Activated naive CD8-positive, alpha-beta T cell (primary cell): ENCODE measurements around the gene PPIL6.
A peak's percentile ranks its signal among the peaks of the same experiment; 100 is the strongest.
"Not testable (repeated sequence)": the region's sequence is repeated elsewhere in the genome, so short reads cannot be mapped to it uniquely, and the experiment has no call there.

Experiments
- H3K27ac Mint-ChIP-seq: one replicate; pipeline ENCODE4 v1.8.0; 2021; ENCODE audit warnings: mixed read lengths
- H3K27me3 Mint-ChIP-seq: one replicate; pipeline ENCODE4 v1.8.0; 2021; ENCODE audit warnings: mixed read lengths
- H3K36me3 Mint-ChIP-seq: one replicate; pipeline ENCODE4 v1.8.0; 2021; ENCODE audit warnings: mixed read lengths
- H3K4me1 Mint-ChIP-seq: one replicate; pipeline ENCODE4 v1.8.0; 2021; ENCODE audit warnings: low read depth, mixed read lengths
- H3K4me3 Mint-ChIP-seq: one replicate; pipeline ENCODE4 v1.8.0; 2021; ENCODE audit warnings: mild to moderate bottlenecking, mixed read lengths
- H3K9me3 Mint-ChIP-seq: one replicate; pipeline ENCODE4 v1.8.0; 2021; ENCODE audit warnings: low read depth, mixed read lengths

PPIL6 gene

GRCh38 chr6:109473120-109473519 lies 32.7 kb upstream of the PPIL6 start:
- Mint-ChIP-seq H3K27ac (peak overlapping the region; percentile 62), H3K36me3 (peaks cover 31% of the 10 kb centered on the region), H3K9me3 (no peaks in the 10 kb centered on the region), H3K4me1 (peaks cover 83% of the 10 kb centered on the region), H3K27me3 (no peaks in the 10 kb centered on the region), H3K4me3 (peak overlapping the region; percentile 34)

GRCh38 chr6:109472132-109472995 lies 31.9 kb upstream of the PPIL6 start:
- Mint-ChIP-seq H3K4me3 (peak overlapping the region; percentile 38), H3K9me3 (no peaks in the 10 kb centered on the region), H3K27me3 (no peaks in the 10 kb centered on the region), H3K27ac (peak overlapping the region; percentile 81), H3K4me1 (peaks cover 83% of the 10 kb centered on the region), H3K36me3 (peaks cover 34% of the 10 kb centered on the region)

- H3K27ac Mint-ChIP-seq, result peak overlapping the region; percentile 81
- H3K4me3 Mint-ChIP-seq, result no peak overlapping the region
- peaks cover 34% of the 10 kb centered on the region for H3K36me3 Mint-ChIP-seq
- no peaks in the 10 kb centered on the region for H3K9me3 Mint-ChIP-seq
- H3K4me1 Mint-ChIP-seq, result peaks cover 76% of the 10 kb centered on the region
- H3K27me3 Mint-ChIP-seq, result no peaks in the 10 kb centered on the region
Observed at GRCh38 chr6:109471105-109471810, 30.8 kb upstream of the PPIL6 start.

GRCh38 chr6:109469591-109470189 lies 29.3 kb upstream of the PPIL6 start:
- peak overlapping the region; percentile 64 for H3K27ac Mint-ChIP-seq
- no peaks in the 10 kb centered on the region for H3K27me3 Mint-ChIP-seq
- H3K4me3 Mint-ChIP-seq, result no peak overlapping the region
- H3K36me3 Mint-ChIP-seq, result peaks cover 32% of the 10 kb centered on the region
- H3K4me1 Mint-ChIP-seq, result peaks cover 74% of the 10 kb centered on the region
- no peaks in the 10 kb centered on the region for H3K9me3 Mint-ChIP-seq

- Mint-ChIP-seq H3K36me3 (peaks cover 26% of the 10 kb centered on the region), H3K27ac (peak overlapping the region; percentile 30), H3K9me3 (no peaks in the 10 kb centered on the region), H3K27me3 (no peaks in the 10 kb centered on the region), H3K4me1 (peaks cover 69% of the 10 kb centered on the region), H3K4me3 (no peak overlapping the region)
Observed at GRCh38 chr6:109467696-109468095, 27.3 kb upstream of the PPIL6 start.

- no peak overlapping the region for H3K4me3 Mint-ChIP-seq
- no peaks in the 10 kb centered on the region for H3K9me3 Mint-ChIP-seq
- H3K27me3 Mint-ChIP-seq, result no peaks in the 10 kb centered on the region
- peaks cover 29% of the 10 kb centered on the region for H3K36me3 Mint-ChIP-seq
- H3K4me1 Mint-ChIP-seq, result peaks cover 64% of the 10 kb centered on the region
- no peak overlapping the region for H3K27ac Mint-ChIP-seq
Observed at GRCh38 chr6:109466212-109466923, 25.9 kb upstream of the PPIL6 start.

GRCh38 chr6:109465772-109466171 lies 25.3 kb upstream of the PPIL6 start:
- Mint-ChIP-seq H3K27ac (peak overlapping the region; percentile 72), H3K27me3 (no peaks in the 10 kb centered on the region), H3K4me1 (peaks cover 65% of the 10 kb centered on the region), H3K4me3 (no peak overlapping the region), H3K9me3 (no peaks in the 10 kb centered on the region), H3K36me3 (peaks cover 33% of the 10 kb centered on the region)

GRCh38 chr6:109461733-109462526 lies 21.5 kb upstream of the PPIL6 start:
- peaks cover 67% of the 10 kb centered on the region for H3K4me1 Mint-ChIP-seq
- no peaks in the 10 kb centered on the region for H3K9me3 Mint-ChIP-seq
- H3K4me3 Mint-ChIP-seq, result peak overlapping the region; percentile 15
- H3K36me3 Mint-ChIP-seq, result peaks cover 18% of the 10 kb centered on the region
- no peaks in the 10 kb centered on the region for H3K27me3 Mint-ChIP-seq
- peak overlapping the region; percentile 78 for H3K27ac Mint-ChIP-seq

- Mint-ChIP-seq H3K36me3 (peaks cover 18% of the 10 kb centered on the region), H3K4me1 (peaks cover 74% of the 10 kb centered on the region), H3K27ac (peak overlapping the region; percentile 41)
- not testable (repeated sequence) for H3K27me3 Mint-ChIP-seq, H3K4me3 Mint-ChIP-seq, H3K9me3 Mint-ChIP-seq
Observed at GRCh38 chr6:109461205-109461604, 20.8 kb upstream of the PPIL6 start.

GRCh38 chr6:109460161-109460829 lies 19.9 kb upstream of the PPIL6 start:
- no peaks in the 10 kb centered on the region for H3K27me3 Mint-ChIP-seq
- H3K36me3 Mint-ChIP-seq, result peaks cover 15% of the 10 kb centered on the region
- peaks cover 67% of the 10 kb centered on the region for H3K4me1 Mint-ChIP-seq
- H3K9me3 Mint-ChIP-seq, result no peaks in the 10 kb centered on the region
- no peak overlapping the region for H3K4me3 Mint-ChIP-seq
- H3K27ac Mint-ChIP-seq, result peak overlapping the region; percentile 83

- peaks cover 13% of the 10 kb centered on the region for H3K36me3 Mint-ChIP-seq
- H3K9me3 Mint-ChIP-seq, result no peaks in the 10 kb centered on the region
- H3K27ac Mint-ChIP-seq, result peak overlapping the region; percentile 83
- H3K4me1 Mint-ChIP-seq, result peaks cover 69% of the 10 kb centered on the region
- H3K4me3 Mint-ChIP-seq, result peak overlapping the region; percentile 55
- H3K27me3 Mint-ChIP-seq, result no peaks in the 10 kb centered on the region
Observed at GRCh38 chr6:109458774-109459531, 18.5 kb upstream of the PPIL6 start.

- peaks cover 70% of the 10 kb centered on the region for H3K4me1 Mint-ChIP-seq
- peak overlapping the region; percentile 67 for H3K27ac Mint-ChIP-seq
- peaks cover 13% of the 10 kb centered on the region for H3K36me3 Mint-ChIP-seq
- H3K4me3 Mint-ChIP-seq, result peak overlapping the region; percentile 6
- no peaks in the 10 kb centered on the region for H3K27me3 Mint-ChIP-seq
- no peaks in the 10 kb centered on the region for H3K9me3 Mint-ChIP-seq
Observed at GRCh38 chr6:109457562-109457996, 17.2 kb upstream of the PPIL6 start.
